Heart right ventricle (tissue), 16 donors: ENCODE measurements around the gene SLC43A2. TPM values are rescaled to one million over a fixed set of nuclear protein-coding genes. Genes with fewer than 3 reads are reported as not detected.
"Not testable (repeated sequence)": the region's sequence is repeated elsewhere in the genome, so short reads cannot be mapped to it uniquely, and the experiment has no call there.

Experiments
- ATAC-seq, 8 donors: fragments of 200-7000 bp; cut with Tn5 transposase; one replicate each; pipeline ENCODE4 v1.9.1; 2020; ENCODE audit warnings: mild to moderate bottlenecking in 8 of 8, moderate library complexity in 8 of 8, moderate number of reproducible peaks in 1 of 8
- DNase-seq, 2 donors: peaks; one replicate each; pipeline ENCODE4 v3.0.0-alpha.2; 2020
- H3K27ac ChIP-seq, 10 donors: fragments of 200-600 bp; sonication (generic) in 2 of 10; one replicate each; pipeline versions ENCODE4 v1.5.0 to v1.8.0; 2020 to 2022; ENCODE audit warnings: mild to moderate bottlenecking in 3 of 10
- H3K27me3 ChIP-seq, 7 donors: fragments of 200-600 bp; one replicate each; pipeline ENCODE4 v1.8.0; 2021 to 2022; ENCODE audit warnings: mild to moderate bottlenecking in 2 of 7
- H3K36me3 ChIP-seq, 9 donors: fragments of 200-600 bp; sonication (generic) in 1 of 9; one replicate each; pipeline versions ENCODE4 v1.5.0 to v1.8.0; 2020 to 2022; ENCODE audit warnings: mild to moderate bottlenecking in 2 of 9
- H3K4me1 ChIP-seq, 9 donors: fragments of 200-600 bp; sonication (generic) in 1 of 9; one replicate each; pipeline versions ENCODE4 v1.5.0 to v1.8.0; 2020 to 2022; ENCODE audit warnings: mild to moderate bottlenecking in 4 of 9
- H3K4me3 ChIP-seq, 10 donors: fragments of 200-600 bp; sonication (generic) in 2 of 10; one replicate each; pipeline versions ENCODE4 v1.5.0 to v1.8.0; 2020 to 2022; ENCODE audit warnings: mild to moderate bottlenecking in 7 of 10, moderate library complexity in 2 of 10
- H3K9me3 ChIP-seq, 11 donors: fragments of 200-600 bp in 10 of 11; sonication (generic) in 2 of 11; one replicate each; pipeline versions ENCODE4 v1.5.0 to v1.8.0; 2013 to 2022; ENCODE audit warnings: mild to moderate bottlenecking in 2 of 11, control low read depth in 1 of 11, moderate library complexity in 1 of 11
- WGBS, 2 donors: extraction: QIAGEN DNeasy Blood & Tissue Kit; methylation state at CpG; one replicate each; pipeline ENCODE4 v1.1.7; 2013; ENCODE audit warnings: inconsistent platforms in 1 of 2; 5-methylcytosine and 5-hydroxymethylcytosine counted together
- intact Hi-C, 10 donors: fragments of 100-400 bp; cut with DNase I; formaldehyde crosslinking; loops; one replicate each; pipeline versions ENCODE4 v1.11.1 to v1.14.2; 2022
- polyA plus RNA-seq, 2 donors: library from polyadenylated mRNA; stranded (reverse); fragments of 200-250 nt; gene quantifications; one replicate each; pipeline ENCODE4 v1.2.3, GENCODE V29; 2013
- total RNA-seq, 10 donors: library from RNA; stranded (reverse); fragmentation: NEBNext Ultra II Directional in 3 of 10; extraction: Animal tissue kit (Norgen Biotek cat#: 25700) in 3 of 10; gene quantifications; one replicate each; pipeline versions ENCODE4 v1.2.1 to v1.2.4, GENCODE V29; 2021 to 2023
- TF ChIP-seq, protein P1 (sequence below), 9 donors: fragments of 200-600 bp; sonication (generic) in 2 of 9; IDR thresholded peaks; one replicate each; pipeline versions ENCODE4 v1.5.0 to v1.8.0; 2021 to 2022; ENCODE audit warnings: antibody characterized with exemption in 9 of 9, mild to moderate bottlenecking in 5 of 9, moderate library complexity in 1 of 9
- donor health status: Arrhythmogenic right ventricular cardiomyopathy.
- donor health status: ischemic (EF 13 %, LVEDD 7.1; RV severe dilation, severe dysfunction).
- donor health status: healthy with polysubstance abuse.
- donor health status: DM: no; HTN: yes; CAD: no.
- donor health status: DM: no; HTN: no; CAD: no.
- donor health status: ischemic (EF 25% LVEDD 6.9; RV normal size, moderate dysfunction).
- donor health status: ischemic (EF 25% LVEDD 5.7; RV mildly dilated, moderate dysfunction).
- donor health status: healthy.
- donor health status: DM: yes; HTN: yes; CAD: no.
- donor health status: Ischemic cardiomyopathy.
- donor health status: ischemic (EF 35%, LVEDD 5.7; RV mildly dilated, moderate dysfunction).
- donor health status: nonischemic (EF 11% LVEDD 7.7; RV severe dilation, severe dysfunction).
- donor health status: DM: yes; HTN: yes; CAD: no.
- donor health status: PGD.
- donor health status: ischemic (EF 29% LVEDD 5.4; RV normal size, mild dysfunction).
- donor health status: nonischemic (EF 23%, LVEDD 6.1; RV moderate dilation, normal function).

Gene SLC43A2
- total and polyA plus RNA-seq, 12 donors, result 1.6 to 16.4 (median 6.1) TPM

DNA sequence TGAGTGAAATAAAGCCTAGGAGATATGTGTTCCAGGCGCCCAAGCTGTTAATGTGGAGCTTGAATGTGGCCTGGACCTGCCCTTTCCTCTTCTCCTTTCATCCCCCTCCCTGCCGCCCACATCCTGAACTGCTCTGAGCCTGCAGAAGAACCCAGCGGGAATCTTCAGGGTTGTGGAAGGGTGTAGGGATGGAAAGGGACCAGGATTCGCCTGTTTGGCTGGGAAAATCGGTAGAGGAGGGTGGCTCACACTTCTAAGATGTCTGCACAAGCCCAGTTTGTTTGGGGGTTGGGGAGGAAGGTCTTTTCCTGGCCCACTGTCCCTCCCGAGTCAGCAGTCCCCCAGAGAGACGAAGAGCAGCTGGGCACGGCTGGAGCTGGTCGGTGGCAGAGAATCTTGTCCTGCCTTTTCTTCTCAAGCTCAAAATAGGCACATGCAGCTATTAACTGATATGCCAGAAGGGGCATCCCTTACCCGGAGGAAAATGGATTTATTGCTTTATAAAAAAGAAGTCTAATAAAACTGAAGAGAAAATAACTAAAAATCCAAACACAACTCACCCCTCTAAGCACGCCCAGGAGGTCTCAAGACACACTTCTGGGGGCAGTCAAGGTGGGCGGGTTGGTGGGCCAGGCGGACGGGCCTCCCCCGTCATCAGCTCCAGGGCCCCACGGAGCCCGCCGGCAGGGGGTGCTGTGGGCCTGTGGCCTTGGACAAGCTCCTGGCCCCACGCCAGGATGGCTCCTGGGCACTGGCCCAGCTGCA, 54.5 kb downstream of the SLC43A2 start:
- intact Hi-C loops, result loop anchor here in 9 of 10 donors (1.0 to 10.0 kb wide), 13 partner anchors 53 to 291 kb away; partner anchors contain the start of genes RILP (in 5 of the 9), SLC43A2 (in 4 of the 9), SCARF1 (in 3 of the 9) and TLCD2 (in 1 of the 9)
- Histone ChIP-seq H3K27me3 (no peaks in the 10 kb centered on the region), H3K4me1 (peaks cover 26 to 54% (median 46%) of the 10 kb centered on the region in 9 donors), H3K9me3 (no peaks in the 10 kb centered on the region), H3K36me3 (no peaks in the 10 kb centered on the region), H3K27ac (peak overlapping the region in 9 of 10 donors; percentile 55 to 94 (median 69)), H3K4me3 (peak overlapping the region in 1 of 10 donors; percentile 6)
- 15 to 18% methylated on average over 19 of the region's 19 CpGs for WGBS, 2 donors
- ATAC-seq, result peak; percentile 63 to 83 (median 72)
- TF ChIP-seq, protein P1, sequence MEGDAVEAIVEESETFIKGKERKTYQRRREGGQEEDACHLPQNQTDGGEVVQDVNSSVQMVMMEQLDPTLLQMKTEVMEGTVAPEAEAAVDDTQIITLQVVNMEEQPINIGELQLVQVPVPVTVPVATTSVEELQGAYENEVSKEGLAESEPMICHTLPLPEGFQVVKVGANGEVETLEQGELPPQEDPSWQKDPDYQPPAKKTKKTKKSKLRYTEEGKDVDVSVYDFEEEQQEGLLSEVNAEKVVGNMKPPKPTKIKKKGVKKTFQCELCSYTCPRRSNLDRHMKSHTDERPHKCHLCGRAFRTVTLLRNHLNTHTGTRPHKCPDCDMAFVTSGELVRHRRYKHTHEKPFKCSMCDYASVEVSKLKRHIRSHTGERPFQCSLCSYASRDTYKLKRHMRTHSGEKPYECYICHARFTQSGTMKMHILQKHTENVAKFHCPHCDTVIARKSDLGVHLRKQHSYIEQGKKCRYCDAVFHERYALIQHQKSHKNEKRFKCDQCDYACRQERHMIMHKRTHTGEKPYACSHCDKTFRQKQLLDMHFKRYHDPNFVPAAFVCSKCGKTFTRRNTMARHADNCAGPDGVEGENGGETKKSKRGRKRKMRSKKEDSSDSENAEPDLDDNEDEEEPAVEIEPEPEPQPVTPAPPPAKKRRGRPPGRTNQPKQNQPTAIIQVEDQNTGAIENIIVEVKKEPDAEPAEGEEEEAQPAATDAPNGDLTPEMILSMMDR (IDR thresholded peaks at IDR 0.05), result peak; percentile 95 to 99 (median 97)
- DNase-seq, result peak; percentile 85 to 91

DNA sequence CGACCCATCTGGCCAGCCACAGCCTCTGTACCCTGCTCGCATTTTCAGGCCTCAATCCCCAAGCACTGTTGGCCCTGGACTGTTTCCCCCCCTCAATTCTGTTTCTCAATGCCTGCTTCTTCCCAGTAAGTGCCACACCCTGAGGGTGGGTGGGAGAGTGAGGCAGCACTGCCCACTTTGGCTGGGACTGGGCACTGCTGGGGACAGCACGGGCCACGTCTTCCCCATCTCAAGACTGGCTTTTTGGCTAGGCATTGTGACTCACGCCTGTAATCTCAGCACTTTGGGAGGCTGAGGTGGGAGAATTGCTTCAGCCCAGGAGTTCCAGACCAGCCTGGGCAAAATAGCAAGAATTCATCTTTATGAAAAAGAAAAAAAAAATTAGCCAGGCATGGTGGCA, 56.0 kb downstream of the SLC43A2 start:
- intact Hi-C loops, result loop anchor here in 7 of 10 donors (5.0 to 10.0 kb wide), 6 partner anchors 55 to 292 kb away; partner anchors contain the start of genes RILP (in 3 of the 7), SCARF1 (in 3 of the 7), SLC43A2 (in 1 of the 7) and TLCD2 (in 1 of the 7)
- not testable (repeated sequence) for ATAC-seq, DNase-seq, H3K36me3 ChIP-seq, H3K9me3 ChIP-seq, H3K27me3 ChIP-seq, H3K4me3 ChIP-seq, H3K27ac ChIP-seq
- H3K4me1 ChIP-seq, result peaks cover 24 to 44% (median 41%) of the 10 kb centered on the region in 9 donors
- WGBS, 2 donors, result 91 to 94% methylated on average over 5 of the region's 5 CpGs

DNA sequence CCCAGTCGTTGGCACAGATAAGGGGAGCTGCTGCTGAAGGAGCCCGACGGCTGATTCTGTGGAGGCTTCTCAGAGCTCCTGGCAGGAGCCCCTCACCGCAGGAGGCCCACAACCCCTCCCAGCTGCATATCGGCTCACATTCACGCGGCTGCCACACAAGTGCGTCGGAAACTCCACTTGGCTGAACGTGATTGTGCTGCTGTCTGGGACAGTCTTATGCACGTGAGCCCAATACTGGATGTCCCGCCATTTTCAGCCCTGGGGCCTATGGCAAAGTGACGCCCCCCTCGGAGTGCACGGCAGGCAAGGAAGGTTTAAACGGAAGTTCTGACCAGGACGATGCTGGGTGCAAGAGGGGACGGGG, 57.3 kb downstream of the SLC43A2 start:
- H3K4me3 ChIP-seq, result no peak overlapping the region
- WGBS, 2 donors, result 82 to 84% methylated on average over 18 of the region's 18 CpGs

DNA sequence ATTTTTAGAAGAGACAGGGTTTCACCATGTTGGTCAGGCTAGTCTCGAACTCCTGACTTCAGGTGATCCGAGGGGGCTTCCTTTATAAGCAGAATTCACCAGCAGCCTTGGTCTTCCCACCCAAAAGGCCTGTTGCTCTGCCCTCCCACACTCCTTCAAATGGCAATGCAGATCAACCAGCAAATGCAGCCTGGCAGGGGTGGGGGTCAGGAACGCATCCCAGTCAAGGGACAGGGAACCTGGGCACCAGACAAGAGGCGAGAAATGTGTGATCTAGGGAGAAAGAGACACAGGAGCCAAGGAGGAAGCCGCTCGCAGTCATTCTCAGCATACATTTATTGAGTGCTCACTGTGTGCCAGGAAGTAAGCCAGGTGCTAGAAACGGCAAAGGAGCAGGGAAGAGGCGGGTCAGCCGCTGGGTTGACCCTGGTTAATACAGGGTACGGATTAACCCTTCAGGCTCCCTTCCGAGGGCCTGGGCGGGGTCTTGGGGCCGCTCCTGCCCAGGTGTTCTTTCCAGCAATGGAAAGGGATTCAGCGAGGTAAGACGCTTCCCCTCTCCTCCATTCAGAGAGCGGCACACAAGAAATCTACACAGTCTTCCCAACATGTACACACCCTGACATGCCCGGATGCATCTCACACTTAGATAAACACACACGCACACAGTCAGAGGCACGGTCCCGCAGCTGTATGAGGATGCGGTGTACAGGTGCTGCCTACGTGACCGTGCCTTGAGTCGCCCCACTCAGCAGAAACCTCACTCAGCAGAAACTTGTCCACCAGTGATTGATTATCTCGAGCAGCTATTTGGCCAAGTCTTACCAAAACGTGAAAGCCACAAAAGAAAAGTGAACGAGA, 59.5 kb downstream of the SLC43A2 start:
- DNase-seq (no peak), ATAC-seq (no peak)
- Histone ChIP-seq H3K9me3 (no peaks in the 10 kb centered on the region), H3K36me3 (no peaks in the 10 kb centered on the region), H3K4me3 (no peak overlapping the region), H3K4me1 (peaks cover 0 to 25% (median 7%) of the 10 kb centered on the region in 9 donors), H3K27ac (no peak overlapping the region), H3K27me3 (no peaks in the 10 kb centered on the region)
- intact Hi-C loops, result loop anchor here in 1 of 10 donors (10.0 kb wide), 1 partner anchor 294 kb away; the partner anchor contains the start of genes BHLHA9 and TRARG1
- WGBS, 2 donors, result 67 to 73% methylated on average over 27 of the region's 27 CpGs
- TF ChIP-seq, protein P1 (IDR thresholded peaks at IDR 0.05), result no peak

More for the DNA sequence above, 57.3 kb downstream of the SLC43A2 start:
- intact Hi-C loops, result loop anchor here in 7 of 10 donors (5.0 to 10.0 kb wide), 6 partner anchors 56 to 293 kb away; partner anchors contain the start of genes RILP (in 3 of the 7), SCARF1 (in 3 of the 7), SLC43A2 (in 1 of the 7) and TLCD2 (in 1 of the 7)
- ATAC-seq, result no peak
- DNase-seq, result no peak
- TF ChIP-seq, protein P1 (IDR thresholded peaks at IDR 0.05), result no peak
- peaks cover 13 to 37% (median 27%) of the 10 kb centered on the region in 9 donors for H3K4me1 ChIP-seq
- no peaks in the 10 kb centered on the region for H3K36me3 ChIP-seq
- H3K9me3 ChIP-seq, result no peaks in the 10 kb centered on the region
- no peaks in the 10 kb centered on the region for H3K27me3 ChIP-seq
- no peak overlapping the region for H3K27ac ChIP-seq
